Measurements from ENCODE around the gene TSHZ1. TPM values are rescaled to one million over a fixed set of nuclear protein-coding genes. Genes with fewer than 3 reads are reported as not detected.

The TSHZ1 gene
- total RNA-seq, 1 experiment from 2014 or later = 5.6 TPM

GRCh38 chr18:75229437-75229836, 18.8 kb downstream of the TSHZ1 start:
- ATAC-seq = no peak
- Histone ChIP-seq H3K9me2 (replicated peaks; ENCODE audit: low read length) (no peaks in the 10 kb centered on the region), H3K9me3 (ENCODE audit: low read length) (no peaks in the 10 kb centered on the region), H3K79me2 (ENCODE audit: low read length) (no peaks in the 10 kb centered on the region), H3K4me3 (ENCODE audit: low read length) (no peak overlapping the region), H4K20me1 (ENCODE audit: low read length) (no peaks in the 10 kb centered on the region), H3F3A (ENCODE audit: low read length, unreplicated experiment) (no peaks in the 10 kb centered on the region), H3K36me3 (ENCODE audit: low read depth, low read length) (no peaks in the 10 kb centered on the region), H3K27ac (ENCODE audit: low read length) (no peak overlapping the region), H3K27me3 (ENCODE audit: low read length) (no peaks in the 10 kb centered on the region), H3K4me2 (ENCODE audit: low read length) (no peak overlapping the region), H2AFZ (ENCODE audit: low read length) (no peak overlapping the region), H3K4me1 (ENCODE audit: insufficient read depth, low read length) (no peaks in the 10 kb centered on the region), H3K9ac (ENCODE audit: low read length) (no peak overlapping the region)
- ChIA-PET POLR2A (ENCODE audit: unreplicated experiment) (no interaction called here), CTCF (no interaction called here)
- no peak for DNase-seq
- TF ChIP-seq, protein P1, sequence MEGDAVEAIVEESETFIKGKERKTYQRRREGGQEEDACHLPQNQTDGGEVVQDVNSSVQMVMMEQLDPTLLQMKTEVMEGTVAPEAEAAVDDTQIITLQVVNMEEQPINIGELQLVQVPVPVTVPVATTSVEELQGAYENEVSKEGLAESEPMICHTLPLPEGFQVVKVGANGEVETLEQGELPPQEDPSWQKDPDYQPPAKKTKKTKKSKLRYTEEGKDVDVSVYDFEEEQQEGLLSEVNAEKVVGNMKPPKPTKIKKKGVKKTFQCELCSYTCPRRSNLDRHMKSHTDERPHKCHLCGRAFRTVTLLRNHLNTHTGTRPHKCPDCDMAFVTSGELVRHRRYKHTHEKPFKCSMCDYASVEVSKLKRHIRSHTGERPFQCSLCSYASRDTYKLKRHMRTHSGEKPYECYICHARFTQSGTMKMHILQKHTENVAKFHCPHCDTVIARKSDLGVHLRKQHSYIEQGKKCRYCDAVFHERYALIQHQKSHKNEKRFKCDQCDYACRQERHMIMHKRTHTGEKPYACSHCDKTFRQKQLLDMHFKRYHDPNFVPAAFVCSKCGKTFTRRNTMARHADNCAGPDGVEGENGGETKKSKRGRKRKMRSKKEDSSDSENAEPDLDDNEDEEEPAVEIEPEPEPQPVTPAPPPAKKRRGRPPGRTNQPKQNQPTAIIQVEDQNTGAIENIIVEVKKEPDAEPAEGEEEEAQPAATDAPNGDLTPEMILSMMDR (conservative IDR thresholded peaks at IDR 0.05; ENCODE audit: low read depth, low read length) = no peak
- no peak for TF ChIP-seq EZH2 (IDR thresholded peaks at IDR 0.05; ENCODE audit: low read length, unreplicated experiment)
- no peak for TF ChIP-seq EZH2phosphoT487 (IDR thresholded peaks at IDR 0.05; ENCODE audit: borderline replicate concordance, low read length)
- intact Hi-C loops (cut with micrococcal nuclease) = no loop called here
- BruUV-seq (replicated peaks) = no TSS peak

- no peaks in the 10 kb centered on the region for H3K36me3 ChIP-seq (ENCODE audit: low read depth, low read length)
- no peak overlapping the region for H2AFZ ChIP-seq (ENCODE audit: low read length)
- H3K4me1 ChIP-seq (ENCODE audit: insufficient read depth, low read length) = no peaks in the 10 kb centered on the region
- DNase-seq = no peak
- H3K27ac ChIP-seq (ENCODE audit: low read length) = no peak overlapping the region
- no peaks in the 10 kb centered on the region for H3K9me3 ChIP-seq (ENCODE audit: low read length)
- H3K4me2 ChIP-seq (ENCODE audit: low read length) = no peak overlapping the region
- intact Hi-C loops (cut with micrococcal nuclease) = no loop called here
- H4K20me1 ChIP-seq (ENCODE audit: low read length) = no peaks in the 10 kb centered on the region
- no peaks in the 10 kb centered on the region for H3K9me2 ChIP-seq (replicated peaks; ENCODE audit: low read length)
- H3K9ac ChIP-seq (ENCODE audit: low read length) = no peak overlapping the region
- CTCF ChIA-PET = no interaction called here
- no peak overlapping the region for H3K4me3 ChIP-seq (ENCODE audit: low read length)
- ATAC-seq = no peak
- TF ChIP-seq EZH2phosphoT487 (IDR thresholded peaks at IDR 0.05; ENCODE audit: borderline replicate concordance, low read length) = no peak
- TF ChIP-seq, protein P1 (conservative IDR thresholded peaks at IDR 0.05; ENCODE audit: low read depth, low read length) = no peak
- TF ChIP-seq EZH2 (IDR thresholded peaks at IDR 0.05; ENCODE audit: low read length, unreplicated experiment) = no peak
- no TSS peak for BruUV-seq (replicated peaks)
- H3K27me3 ChIP-seq (ENCODE audit: low read length) = no peaks in the 10 kb centered on the region
- POLR2A ChIA-PET (ENCODE audit: unreplicated experiment) = no interaction called here
- no peaks in the 10 kb centered on the region for H3K79me2 ChIP-seq (ENCODE audit: low read length)
- H3F3A ChIP-seq (ENCODE audit: low read length, unreplicated experiment) = no peaks in the 10 kb centered on the region
Observed at GRCh38 chr18:75230163-75231052, 19.8 kb downstream of the TSHZ1 start.

DNA sequence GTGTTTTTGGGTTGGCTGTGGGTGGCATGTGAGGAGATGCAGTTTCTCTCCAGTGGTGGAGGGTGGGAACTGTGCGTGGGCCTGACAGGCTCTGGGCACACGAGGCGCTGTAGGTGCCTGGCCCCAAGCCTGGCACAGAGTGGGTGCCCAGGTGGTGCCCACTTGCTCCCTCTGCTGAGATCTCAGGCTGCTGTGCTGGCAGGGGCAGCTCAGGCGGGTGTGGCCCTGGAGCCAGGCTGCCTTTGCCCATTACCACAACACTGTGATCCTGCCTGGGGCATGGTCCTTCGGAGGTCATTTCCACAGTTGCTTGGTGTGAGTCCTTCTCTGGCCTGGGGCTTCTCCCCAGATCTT, 20.4 kb downstream of the TSHZ1 start:
- no peaks in the 10 kb centered on the region for H3F3A ChIP-seq (ENCODE audit: low read length, unreplicated experiment)
- H3K9me2 ChIP-seq (replicated peaks; ENCODE audit: low read length) = no peaks in the 10 kb centered on the region
- peak; percentile 20; the same call in 1 of the 2 replicates for ATAC-seq
- no peaks in the 10 kb centered on the region for H3K36me3 ChIP-seq (ENCODE audit: low read depth, low read length)
- ChIA-PET CTCF (no interaction called here), POLR2A (ENCODE audit: unreplicated experiment) (no interaction called here)
- H3K79me2 ChIP-seq (ENCODE audit: low read length) = no peaks in the 10 kb centered on the region
- no peak overlapping the region for H2AFZ ChIP-seq (ENCODE audit: low read length)
- H3K27ac ChIP-seq (ENCODE audit: low read length) = no peak overlapping the region
- no peaks in the 10 kb centered on the region for H4K20me1 ChIP-seq (ENCODE audit: low read length)
- H3K9ac ChIP-seq (ENCODE audit: low read length) = no peak overlapping the region
- no peak for DNase-seq
- H3K4me1 ChIP-seq (ENCODE audit: insufficient read depth, low read length) = no peaks in the 10 kb centered on the region
- H3K9me3 ChIP-seq (ENCODE audit: low read length) = no peaks in the 10 kb centered on the region
- no peaks in the 10 kb centered on the region for H3K27me3 ChIP-seq (ENCODE audit: low read length)
- intact Hi-C loops (cut with micrococcal nuclease) = no loop called here
- TF ChIP-seq EZH2 (IDR thresholded peaks at IDR 0.05; ENCODE audit: low read length, unreplicated experiment) (no peak), EZH2phosphoT487 (IDR thresholded peaks at IDR 0.05; ENCODE audit: borderline replicate concordance, low read length) (no peak)
- TF ChIP-seq, protein P1 (conservative IDR thresholded peaks at IDR 0.05; ENCODE audit: low read depth, low read length) = no peak
- H3K4me2 ChIP-seq (ENCODE audit: low read length) = no peak overlapping the region
- no TSS peak for BruUV-seq (replicated peaks)
- no peak overlapping the region for H3K4me3 ChIP-seq (ENCODE audit: low read length)

Measured in PC-3 (cell line).